Activated CD4-positive, CD25-positive, alpha-beta regulatory T cell (primary cell): ENCODE results near the gene KLHL29.

Source experiments
- DNase-seq, 4 experiments: peaks; one replicate each; lab custom pipeline; 2025; lab: John Stamatoyannopoulos, UW

KLHL29 gene

DNA sequence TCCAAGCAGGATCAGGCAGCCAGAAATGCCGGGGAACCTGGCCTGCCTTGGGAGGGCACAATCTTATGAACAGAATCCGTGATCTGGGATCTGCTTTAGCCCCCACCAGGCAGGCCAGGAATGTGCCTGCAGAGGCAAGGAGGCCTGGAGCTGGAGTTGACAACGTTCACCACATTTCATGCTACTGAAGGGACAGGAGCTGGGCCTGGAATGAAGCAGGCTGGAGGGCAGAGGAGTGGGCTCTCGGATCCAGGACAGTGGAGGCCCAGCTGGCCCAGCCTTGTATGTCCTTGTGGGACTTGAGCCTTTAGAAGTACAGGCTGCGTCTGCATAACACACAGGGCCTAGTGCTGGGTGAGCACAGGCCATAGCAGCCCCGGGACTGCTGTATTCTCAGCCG lies 91.8 kb downstream of the KLHL29 start:
- no peak for DNase-seq

DNA sequence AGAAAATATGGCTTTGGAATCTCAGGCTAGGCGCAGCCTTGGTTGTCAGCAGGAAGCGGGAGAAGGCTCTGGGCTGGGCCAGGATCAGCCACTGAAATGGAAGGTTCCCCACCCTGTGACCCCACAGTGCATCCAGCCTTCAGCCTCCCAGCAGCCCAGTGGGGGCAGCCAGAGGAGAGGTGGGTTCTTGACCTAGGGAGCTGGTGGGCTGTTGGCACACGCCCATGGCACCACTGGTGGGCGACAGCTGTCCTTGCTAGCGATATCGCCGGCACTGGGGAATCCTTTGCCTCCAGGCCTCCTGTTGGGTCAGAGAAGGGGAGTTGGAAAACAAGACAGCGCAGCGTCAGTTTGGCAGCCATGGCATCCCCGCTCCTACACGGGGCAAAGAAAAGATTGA lies 92.4 kb downstream of the KLHL29 start:
- no peak for DNase-seq

- no peak for DNase-seq
These were observed 93.3 kb downstream of the KLHL29 start for GRCh38 chr2:23478087-23478932.

DNA sequence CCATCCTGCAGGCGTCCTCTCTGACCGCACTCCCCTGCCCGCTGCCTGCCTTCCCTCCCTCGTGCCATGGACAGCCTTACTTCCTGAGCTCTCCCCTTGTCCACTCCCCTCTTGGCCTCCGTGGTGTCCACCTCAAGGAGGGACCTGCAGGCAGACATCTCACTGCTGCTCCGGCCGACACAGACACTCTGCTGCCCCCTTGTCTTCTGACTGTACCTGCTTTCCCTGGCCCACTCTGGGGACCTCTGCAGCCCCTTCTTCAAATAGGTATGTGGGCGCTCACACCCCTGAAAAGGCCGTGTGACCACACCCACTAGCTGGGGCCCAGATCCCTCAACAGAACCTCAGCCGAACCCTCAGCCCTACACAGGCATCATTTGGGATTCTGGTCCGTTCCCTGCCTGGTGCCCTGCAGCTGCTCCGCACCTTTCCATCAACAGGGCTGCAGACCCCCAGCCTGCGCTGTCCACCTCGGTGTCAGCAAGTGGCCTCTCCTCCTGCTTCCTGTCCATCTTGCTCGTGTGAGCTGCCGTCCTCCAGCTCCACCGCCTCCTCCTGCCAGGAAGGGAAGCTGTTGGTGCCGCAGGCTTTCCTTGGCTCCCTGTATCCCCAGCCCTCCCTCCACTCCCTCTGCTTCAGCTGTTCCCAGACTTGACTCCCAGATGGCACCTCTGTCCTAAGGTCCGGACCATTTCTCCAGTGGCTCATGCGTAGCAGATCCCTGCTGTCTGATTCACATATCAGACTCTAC lies 94.1 kb downstream of the KLHL29 start:
- no peak for DNase-seq

GRCh38 chr2:23480957-23481797 lies 96.2 kb downstream of the KLHL29 start:
- DNase-seq, result no peak

DNA sequence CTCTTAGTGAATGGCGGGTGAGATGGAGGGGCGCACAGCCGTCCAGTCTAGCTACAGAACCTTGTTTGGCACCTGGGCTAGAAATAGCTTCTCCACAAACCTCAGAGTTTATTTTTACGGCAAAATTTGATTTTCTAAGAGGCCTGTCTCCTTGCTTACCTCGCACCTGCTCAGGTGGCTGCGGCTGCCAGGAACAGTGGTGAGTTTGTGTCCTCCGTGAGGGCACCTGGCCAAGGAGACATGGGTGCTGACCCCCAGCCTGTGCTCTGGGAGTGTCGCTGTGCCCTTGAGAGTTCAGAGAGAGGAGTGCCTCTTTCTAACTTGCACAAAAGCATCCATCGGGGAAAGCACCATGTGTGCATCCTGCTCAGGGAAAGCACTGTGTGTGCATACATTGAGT lies 97.2 kb downstream of the KLHL29 start:
- no peak for DNase-seq

- DNase-seq, result no peak
These were observed 97.6 kb downstream of the KLHL29 start for GRCh38 chr2:23482607-23483006.

- no peak for DNase-seq
These were observed 98.8 kb downstream of the KLHL29 start for GRCh38 chr2:23483791-23484190.

DNA sequence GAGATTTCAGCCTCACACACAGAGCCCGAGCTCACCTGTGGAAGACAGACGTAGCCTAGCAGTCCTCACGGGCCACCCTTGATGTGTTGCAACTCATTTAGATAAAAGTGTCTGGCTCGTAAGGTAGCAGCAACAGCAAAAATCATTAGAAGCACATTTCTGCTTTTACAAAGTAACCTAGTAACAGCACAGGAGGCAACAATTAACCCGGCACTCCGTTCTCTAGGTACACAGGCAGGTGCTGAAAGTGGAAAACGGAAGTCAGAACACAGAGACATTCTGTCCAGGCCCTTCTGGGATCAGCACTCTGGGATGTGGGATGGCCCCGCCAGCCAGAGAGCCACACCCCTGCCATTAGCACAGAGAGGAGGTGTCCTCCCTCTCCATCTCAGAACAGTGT lies 99.3 kb downstream of the KLHL29 start:
- no peak for DNase-seq

- DNase-seq, result no peak
These were observed 99.8 kb downstream of the KLHL29 start for GRCh38 chr2:23484767-23485166.

DNA sequence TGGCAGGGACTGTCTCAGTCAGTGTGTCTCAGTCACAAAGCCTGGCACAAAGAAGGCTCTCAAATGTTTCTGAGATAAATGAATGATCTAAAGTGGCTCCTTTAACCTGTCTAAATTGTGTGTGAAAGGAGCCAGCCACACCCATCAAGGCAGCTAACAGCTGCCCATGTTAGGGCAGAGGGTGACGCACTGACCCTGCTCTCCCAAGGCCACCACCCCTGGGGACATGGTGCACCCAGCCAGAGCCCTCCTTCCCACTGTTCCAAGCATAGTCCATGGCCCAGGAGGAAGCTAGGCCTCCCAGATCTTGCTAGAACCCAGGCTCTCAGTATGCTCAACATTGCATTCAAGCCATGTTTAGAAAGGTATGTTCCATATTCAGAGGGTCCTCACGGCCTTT lies 100.3 kb downstream of the KLHL29 start:
- DNase-seq, result no peak

DNA sequence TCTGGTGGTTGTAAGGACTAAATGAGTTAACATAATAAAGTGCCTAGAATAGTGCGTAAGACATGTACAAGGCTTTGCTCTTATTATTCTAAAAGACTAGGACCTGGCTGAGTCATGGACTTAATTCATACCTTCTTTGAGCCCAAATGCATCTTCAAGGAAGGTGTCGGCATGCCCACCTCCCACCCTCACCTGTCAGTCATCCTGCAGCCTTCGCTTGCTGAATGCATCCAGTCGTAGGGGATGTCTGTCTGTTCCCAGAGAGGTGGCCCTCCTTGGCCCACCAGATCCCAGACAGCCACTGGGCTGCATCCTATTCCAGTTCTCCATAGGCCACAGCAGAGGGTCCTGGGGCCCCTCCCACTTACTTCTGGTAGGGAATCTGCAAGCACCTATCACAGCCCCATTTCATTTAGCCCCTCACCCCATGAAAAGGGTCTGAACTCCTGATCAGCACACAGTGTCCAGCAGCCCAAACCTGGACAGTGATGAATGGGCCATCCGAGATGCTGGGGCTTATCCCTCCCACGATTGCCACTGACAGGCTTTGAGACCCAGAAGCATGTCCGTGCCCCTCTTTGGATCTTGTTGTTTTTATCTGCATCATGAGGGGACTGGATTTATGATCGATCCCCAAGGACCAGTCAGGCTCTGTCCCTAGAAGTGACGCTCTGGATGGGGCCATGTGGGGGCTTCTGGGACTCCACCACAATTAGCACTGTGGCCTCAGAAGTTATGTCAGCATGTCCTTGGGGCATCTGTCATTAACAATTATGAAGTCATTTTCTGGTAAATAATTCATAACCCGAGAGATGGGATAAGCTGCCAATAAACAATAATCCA lies 101.1 kb downstream of the KLHL29 start:
- DNase-seq, result no peak

GRCh38 chr2:23486684-23487075 lies 101.7 kb downstream of the KLHL29 start:
- no peak for DNase-seq

DNA sequence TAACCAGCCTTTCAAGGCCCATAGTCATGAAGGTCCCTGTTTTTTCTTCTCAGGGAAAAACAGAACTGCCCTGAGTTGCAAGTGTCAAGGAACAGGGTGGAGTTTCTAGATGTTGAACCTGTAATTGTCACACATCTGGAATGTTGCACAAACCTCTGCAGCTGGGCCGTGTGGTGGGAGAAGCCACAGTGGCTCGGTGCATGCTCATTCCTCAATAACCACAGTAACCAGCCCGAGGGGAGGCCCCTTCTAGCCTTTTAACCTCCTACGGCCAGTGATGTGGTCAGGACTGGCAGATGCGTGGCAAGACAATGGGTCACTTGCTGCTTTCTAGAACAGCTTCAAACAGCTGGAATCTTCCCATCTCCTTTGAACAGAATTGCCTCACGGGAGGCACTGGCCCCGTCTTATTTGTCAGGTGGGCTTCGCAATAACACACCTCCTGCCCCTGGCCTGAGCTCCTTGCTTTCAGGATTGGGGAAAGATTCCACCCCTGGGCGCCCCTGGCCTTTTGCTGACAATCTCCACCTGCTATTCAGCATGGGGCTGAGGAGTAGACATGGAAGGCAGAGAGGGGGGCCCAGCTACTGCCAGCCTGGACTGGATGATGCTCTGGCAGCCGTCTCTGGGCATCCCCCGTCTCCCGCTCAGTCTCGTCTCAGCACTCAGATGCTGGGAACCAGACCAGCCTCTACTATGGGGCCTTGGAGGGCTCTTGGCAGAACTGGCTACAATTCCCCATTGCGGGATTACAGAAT lies 102.9 kb downstream of the KLHL29 start:
- DNase-seq, result no peak

GRCh38 chr2:23488584-23488983 lies 103.6 kb downstream of the KLHL29 start:
- DNase-seq, result no peak

DNA sequence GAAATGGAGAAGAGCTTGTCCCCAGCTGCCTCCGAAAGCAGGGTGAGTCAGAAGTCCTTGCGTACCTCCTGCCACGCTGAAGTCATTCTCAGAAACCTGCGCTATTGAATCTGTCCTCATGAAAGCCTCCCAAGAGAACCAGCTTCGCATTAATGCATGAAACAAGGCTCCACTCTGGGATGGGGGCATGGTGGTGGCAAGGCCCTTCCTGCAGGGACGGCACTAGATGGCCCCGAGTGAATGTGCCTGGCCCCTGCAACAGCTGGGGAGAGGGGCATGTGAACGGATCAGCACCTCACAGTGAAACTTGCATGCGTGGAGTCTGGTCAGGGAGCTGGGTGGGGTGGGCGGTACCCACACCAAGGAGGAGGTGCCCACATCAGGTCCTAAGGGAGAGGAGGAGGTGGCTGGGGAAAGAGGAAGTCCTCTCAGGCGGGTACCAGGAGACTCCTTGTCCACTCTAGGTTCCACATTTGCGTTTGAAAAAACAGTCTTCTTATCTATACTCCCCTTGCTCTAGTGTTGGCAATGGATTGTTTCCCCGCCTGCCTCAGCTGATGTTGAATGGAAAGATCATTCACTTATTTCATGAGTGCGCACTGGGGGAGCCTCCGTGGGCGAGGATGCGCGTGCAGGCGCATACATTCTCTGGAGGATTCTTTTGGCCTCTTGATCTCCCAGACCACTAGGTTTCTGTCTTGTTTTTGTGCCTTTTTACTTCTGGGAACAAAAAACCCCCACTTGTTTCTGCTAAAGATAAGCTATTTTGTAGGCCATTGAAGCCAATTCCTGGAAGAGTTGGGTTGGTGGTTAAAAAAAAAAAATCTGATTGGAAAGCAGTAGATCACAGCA lies 104.7 kb downstream of the KLHL29 start:
- no peak for DNase-seq

DNA sequence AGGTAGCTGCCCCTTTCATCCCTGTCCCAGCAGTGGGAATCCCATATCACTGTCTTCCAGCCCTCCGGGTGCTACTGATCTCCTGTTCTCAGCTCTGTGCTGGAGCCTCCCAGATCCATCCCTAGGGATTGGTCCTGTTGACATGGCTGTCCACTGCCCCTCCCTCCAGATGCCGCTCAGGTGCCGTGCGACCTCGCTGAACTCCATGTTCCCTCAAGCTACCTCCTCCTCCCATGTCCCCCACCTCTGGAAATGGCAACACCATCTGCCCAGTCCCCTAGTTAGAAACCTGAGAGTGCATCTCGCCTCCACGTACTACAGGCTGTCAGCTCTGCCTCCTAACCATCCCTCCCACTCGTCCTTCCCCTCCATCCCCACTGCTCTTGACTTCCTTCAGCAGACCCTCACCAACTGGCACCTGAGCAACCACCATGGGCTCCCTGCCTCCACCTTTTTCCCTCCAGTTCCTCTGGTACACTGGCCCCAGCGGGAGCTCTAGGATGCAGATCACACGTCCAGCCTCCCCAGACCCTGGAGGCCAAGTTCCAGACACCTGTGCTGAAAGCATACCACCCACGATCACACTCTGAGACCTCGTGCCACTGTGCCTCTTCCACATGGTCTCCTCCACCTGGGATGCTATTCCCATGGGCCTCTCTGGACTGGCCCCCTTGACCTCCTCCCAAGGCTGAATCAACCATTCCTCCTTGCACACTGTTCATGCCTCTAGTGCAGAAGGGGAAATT lies 106.8 kb downstream of the KLHL29 start:
- no peak for DNase-seq

- no peak for DNase-seq
These were observed 107.3 kb downstream of the KLHL29 start for GRCh38 chr2:23492337-23492675.

DNA sequence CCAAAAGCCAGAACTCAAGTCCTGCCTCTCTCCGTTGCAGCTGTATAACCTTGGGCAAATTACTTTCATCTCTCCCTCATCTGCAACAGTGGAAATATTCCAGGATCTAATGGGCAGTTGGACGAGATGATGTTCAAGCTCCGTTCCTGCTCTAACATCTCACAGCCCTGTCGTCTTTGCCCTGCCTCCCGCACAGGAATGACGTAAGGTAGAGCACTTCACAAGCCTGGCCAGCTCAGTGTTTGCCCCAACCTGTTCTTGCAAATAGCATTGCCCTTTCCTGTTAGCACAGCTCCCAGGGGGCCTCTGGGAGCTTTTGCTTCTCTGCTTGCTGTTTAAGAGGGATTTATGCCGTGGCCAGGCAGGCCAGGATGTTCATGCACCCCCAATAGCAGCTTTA lies 107.9 kb downstream of the KLHL29 start:
- DNase-seq, result no peak
